IMR-90 (cell line): ENCODE results near the gene LRRC34. TPM values are rescaled to one million over a fixed set of nuclear protein-coding genes. Genes with fewer than 3 reads are reported as not detected.

ENCODE experiments used
- ATAC-seq: fragments of 200-7000 bp; cut with Tn5 transposase; 2 replicates; pipeline ENCODE4 v1.9.1; 2020; ENCODE audit warnings: low read depth, mild to moderate bottlenecking, moderate library complexity
- BruUV-seq: library from RNA; stranded (reverse); fragments of 400-500 nt; replicated peaks from 2 replicates; lab custom pipeline; 2021; lab: Mats Ljungman, UMichigan
- CTCF ChIA-PET: fragments of 300-600 bp; formaldehyde crosslinking; extraction: SDS; loops from one replicate; lab custom pipeline; 2021; ENCODE audit warnings: antibody characterized with exemption; lab: Yijun Ruan, JAX
- POLR2A ChIA-PET: fragments of 300-600 bp; sonication (Branson Sonifier 250); formaldehyde crosslinking; loops from one replicate; lab custom pipeline; 2022; ENCODE audit warnings: antibody characterized with exemption; ENCODE audit not compliant: unreplicated experiment; lab: Charles Lee
- DNase-seq: peaks from one replicate; pipeline ENCODE4 v3.0.0; 2013
- H2AFZ ChIP-seq: replicated peaks from 2 replicates; pipeline ENCODE3; 2013; ENCODE audit warnings: low read length, mild to moderate bottlenecking; ENCODE audit not compliant: poor library complexity
- H2AK5ac ChIP-seq: 2 replicates; pipeline ENCODE4 v1.6.1; 2013; ENCODE audit warnings: low read depth, low read length, inconsistent platforms
- H2AK9ac ChIP-seq: replicated peaks from 2 replicates; pipeline ENCODE3; 2013; ENCODE audit warnings: mild to moderate bottlenecking, low read depth, low read length, moderate library complexity; ENCODE audit not compliant: poor library complexity
- H2BK120ac ChIP-seq: 2 replicates; pipeline ENCODE4 v1.6.1; 2013; ENCODE audit warnings: low read depth, low read length, inconsistent platforms
- H2BK15ac ChIP-seq: 3 replicates; pipeline ENCODE4 v1.6.1; 2013; ENCODE audit warnings: low read depth, low read length, inconsistent platforms
- H2BK20ac ChIP-seq: 2 replicates; pipeline ENCODE4 v1.6.1; 2013; ENCODE audit warnings: low read depth, mild to moderate bottlenecking, inconsistent platforms, low read length, moderate library complexity
- H2BK5ac ChIP-seq: 2 replicates; pipeline ENCODE4 v1.6.1; 2013; ENCODE audit warnings: mild to moderate bottlenecking, low read depth, low read length, inconsistent platforms; ENCODE audit not compliant: poor library complexity, severe bottlenecking
- H3K14ac ChIP-seq: replicated peaks from 2 replicates; pipeline ENCODE4 v1.6.1; 2013; ENCODE audit warnings: low read depth, low read length, inconsistent platforms
- H3K18ac ChIP-seq: 2 replicates; pipeline ENCODE4 v1.6.1; 2013; ENCODE audit warnings: low read depth, low read length, control low read depth
- H3K23ac ChIP-seq: 2 replicates; pipeline ENCODE4 v1.6.1; 2013; ENCODE audit warnings: low read depth, low read length, inconsistent platforms
- H3K27ac ChIP-seq: 2 replicates; pipeline ENCODE4 v1.5.1; 2013; ENCODE audit warnings: mild to moderate bottlenecking, control low read depth, low read length; ENCODE audit not compliant: insufficient read depth
- H3K27me3 ChIP-seq: 2 replicates; pipeline ENCODE4 v1.6.1; 2013; ENCODE audit warnings: low read length; ENCODE audit not compliant: control insufficient read depth, insufficient read depth
- H3K36me3 ChIP-seq: 2 replicates; pipeline ENCODE4 v1.6.1; 2013; ENCODE audit warnings: low read length, mixed read lengths; ENCODE audit not compliant: control insufficient read depth, insufficient read depth
- H3K4ac ChIP-seq: 2 replicates; pipeline ENCODE4 v1.6.1; 2013; ENCODE audit warnings: low read depth, low read length, inconsistent platforms
- H3K4me1 ChIP-seq: 2 replicates; pipeline ENCODE4 v1.6.1; 2013; ENCODE audit warnings: low read length, mixed read lengths; ENCODE audit not compliant: control insufficient read depth, insufficient read depth
- H3K4me2 ChIP-seq: 2 replicates; pipeline ENCODE4 v1.6.1; 2013; ENCODE audit warnings: low read depth, mild to moderate bottlenecking, control low read depth, low read length, moderate library complexity
- H3K4me3 ChIP-seq: 2 replicates; pipeline ENCODE4 v1.5.1; 2013; ENCODE audit warnings: low read depth, mild to moderate bottlenecking, control low read depth, low read length, moderate library complexity; ENCODE audit not compliant: insufficient read depth
- H3K56ac ChIP-seq: 2 replicates; pipeline ENCODE4 v1.6.1; 2013; ENCODE audit warnings: low read length, inconsistent platforms; ENCODE audit not compliant: insufficient read depth; ENCODE audit errors: extremely low read depth
- H3K79me1 ChIP-seq, 2 experiments: 2 replicates each; pipeline ENCODE4 v1.6.1; 2013; ENCODE audit warnings: low read length in 2 of 2, inconsistent platforms in 1 of 2, low read depth in 1 of 2
- H3K9ac ChIP-seq: 2 replicates; pipeline ENCODE4 v1.6.1; 2013; ENCODE audit warnings: low read depth, low read length, control low read depth
- H3K9me1 ChIP-seq: 2 replicates; pipeline ENCODE4 v1.6.1; 2013; ENCODE audit warnings: low read length, inconsistent platforms; ENCODE audit not compliant: insufficient read depth
- H3K9me3 ChIP-seq: 2 replicates; pipeline ENCODE4 v1.6.1; 2013; ENCODE audit warnings: low read length; ENCODE audit not compliant: control insufficient read depth, insufficient read depth
- H4K20me1 ChIP-seq: 2 replicates; pipeline ENCODE4 v1.6.1; 2013; ENCODE audit warnings: low read length, inconsistent platforms; ENCODE audit not compliant: insufficient read depth
- H4K5ac ChIP-seq: 2 replicates; pipeline ENCODE4 v1.6.1; 2013; ENCODE audit warnings: mild to moderate bottlenecking, low read depth, low read length, control low read depth
- H4K8ac ChIP-seq, 2 experiments: 2 replicates each; pipeline ENCODE4 v1.6.1; 2013; ENCODE audit warnings: low read depth in 2 of 2, low read length in 2 of 2, control low read depth in 1 of 2, inconsistent platforms in 1 of 2
- H4K91ac ChIP-seq: 2 replicates; pipeline ENCODE4 v1.6.1; 2013; ENCODE audit warnings: low read depth, low read length, inconsistent platforms; ENCODE audit not compliant: insufficient read depth
- BHLHE40 ChIP-seq: fragments of 150-350 bp; IDR thresholded peaks from 2 replicates; pipeline ENCODE4 v1.6.1; 2016; ENCODE audit warnings: mild to moderate bottlenecking, low read depth, low read length
- CEBPB ChIP-seq: IDR thresholded peaks from 2 replicates; pipeline ENCODE4 v1.6.1; 2012; ENCODE audit warnings: low read depth, low read length, improper control_type of control experiment
- CHD1 ChIP-seq: IDR thresholded peaks from 2 replicates; pipeline ENCODE4 v1.6.1; 2012; ENCODE audit warnings: low read depth, low read length, improper control_type of control experiment
- FOS ChIP-seq: fragments of 150-350 bp; IDR thresholded peaks from 2 replicates; pipeline ENCODE4 v1.6.1; 2016; ENCODE audit warnings: low read depth, low read length
- MAFK ChIP-seq: IDR thresholded peaks from 2 replicates; pipeline ENCODE4 v1.6.1; 2012; ENCODE audit warnings: low read depth, low read length, improper control_type of control experiment
- MAZ ChIP-seq: IDR thresholded peaks from 2 replicates; pipeline ENCODE4 v1.6.1; 2012; ENCODE audit warnings: low read depth, mild to moderate bottlenecking, low read length, improper control_type of control experiment, moderate library complexity, borderline replicate concordance
- MXI1 ChIP-seq: IDR thresholded peaks from 2 replicates; pipeline ENCODE4 v1.6.1; 2012; ENCODE audit warnings: low read depth, mild to moderate bottlenecking, low read length, moderate library complexity, borderline replicate concordance
- NFE2L2 ChIP-seq: fragments of 150-350 bp; IDR thresholded peaks from 2 replicates; pipeline ENCODE4 v1.6.1; 2016; ENCODE audit warnings: low read depth, mild to moderate bottlenecking, low read length
- POLR2A ChIP-seq: IDR thresholded peaks from 2 replicates; pipeline ENCODE4 v1.6.1; 2012; ENCODE audit warnings: mild to moderate bottlenecking, low read depth, low read length
- RAD21 ChIP-seq: IDR thresholded peaks from 2 replicates; pipeline ENCODE4 v1.6.1; 2012; ENCODE audit warnings: low read length, improper control_type of control experiment
- RCOR1 ChIP-seq: IDR thresholded peaks from 2 replicates; pipeline ENCODE4 v1.6.1; 2012; ENCODE audit warnings: mild to moderate bottlenecking, low read length, improper control_type of control experiment; ENCODE audit not compliant: insufficient replicate concordance
- RFX5 ChIP-seq: IDR thresholded peaks from 2 replicates; pipeline ENCODE4 v1.8.0; 2012; ENCODE audit warnings: low read depth, mild to moderate bottlenecking, low read length, moderate library complexity
- SMC3 ChIP-seq: fragments of 150-350 bp; IDR thresholded peaks from 2 replicates; pipeline ENCODE4 v1.6.1; 2016; ENCODE audit warnings: low read depth, mild to moderate bottlenecking, antibody characterized with exemption, low read length, moderate library complexity
- WGBS, 2 experiments: methylation state at CpG; one replicate each; pipeline versions ENCODE4 v1.1.5 to v1.1.7; 2013; ENCODE audit warnings: missing lambda C conversion rate in 2 of 2; ENCODE audit not compliant: insufficient read length in 1 of 2; ENCODE audit errors: extremely low coverage in 2 of 2; 5-methylcytosine and 5-hydroxymethylcytosine counted together
- dilution Hi-C: fragments of 300-500 bp; cut with HindIII; formaldehyde crosslinking; loops from one replicate; pipeline ENCODE4 v1.14.3; 2018; ENCODE audit warnings: low sequenced_read_pairs; ENCODE audit not compliant: unreplicated experiment
- in situ Hi-C: fragments of 300-500 bp; cut with MboI; formaldehyde crosslinking; loops from 3 replicates; pipeline ENCODE4 v1.14.3; 2019; ENCODE audit warnings: low sequenced_read_pairs, inconsistent platforms, mixed read lengths
- intact Hi-C: fragments of 100-400 bp; cut with micrococcal nuclease; formaldehyde crosslinking; loops from 2 replicates; pipeline ENCODE4 v1.10.0; 2022
- polyA plus RNA-seq, 3 experiments: library from polyadenylated mRNA; depleted of rRNA; stranded (reverse); fragments of >200 nt; gene quantifications; 2 replicates each; pipeline ENCODE4 v1.2.3, GENCODE V29; 2012; ENCODE audit warnings: low replicate concordance in 1 of 3
- total RNA-seq: library from RNA; depleted of rRNA; stranded (reverse); fragments of >200 nt; gene quantifications from 2 replicates; pipeline ENCODE4 v1.2.3, GENCODE V29; 2012
- TF ChIP-seq, protein P1 (sequence below): conservative IDR thresholded peaks from 2 replicates; pipeline ENCODE4 v1.5.1; 2012; ENCODE audit warnings: mild to moderate bottlenecking, low read depth, low read length, improper control_type of control experiment
- TF ChIP-seq, protein P2 (sequence below): fragments of 150-350 bp; IDR thresholded peaks from 2 replicates; pipeline ENCODE4 v1.6.1; 2017; ENCODE audit warnings: mild to moderate bottlenecking, antibody characterized with exemption, low read length, low read depth
- TF ChIP-seq, protein P3 (sequence below): fragments of 150-350 bp; IDR thresholded peaks from 2 replicates; pipeline ENCODE4 v1.6.1; 2016; ENCODE audit warnings: low read depth, mild to moderate bottlenecking, low read length, moderate library complexity, borderline replicate concordance

Gene LRRC34
- total and polyA plus RNA-seq, 2 of the 4 experiments (the other 2 are of a cell fraction) = 0.90 to 0.91 TPM

DNA sequence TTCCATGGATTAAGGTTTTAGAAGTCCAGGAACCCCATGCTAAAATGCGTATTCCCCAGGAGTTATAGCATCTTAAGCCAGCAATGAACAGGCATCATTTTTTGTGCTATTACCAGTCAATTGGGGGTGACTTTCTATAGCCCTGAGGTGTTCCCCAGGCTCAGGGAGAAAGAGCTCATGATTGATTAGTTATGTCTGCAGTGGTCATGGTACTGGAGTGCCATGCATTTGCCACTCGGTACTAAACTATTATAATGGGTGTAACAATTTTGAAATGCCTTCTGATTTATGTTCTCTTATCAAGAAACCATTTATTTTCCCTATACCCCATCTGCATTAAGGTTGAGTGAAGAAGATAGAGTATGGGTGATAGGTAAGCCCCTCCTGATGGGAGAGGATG lies 45.1 kb upstream of the LRRC34 start:
- Histone ChIP-seq H3K4me2 (no peak overlapping the region), H2BK20ac (no peak overlapping the region), H3K36me3 (no peaks in the 10 kb centered on the region), H3K9ac (no peak overlapping the region), H3K4me3 (no peak overlapping the region), H3K14ac (no peak overlapping the region), H3K4me1 (no peaks in the 10 kb centered on the region), H3K23ac (no peak overlapping the region), H2BK15ac (no peak overlapping the region), H3K18ac (no peak overlapping the region), H3K9me3 (no peaks in the 10 kb centered on the region), H3K27me3 (peaks cover 20% of the 10 kb centered on the region), H4K5ac (no peak overlapping the region), H3K9me1 (no peaks in the 10 kb centered on the region), H2AFZ (no peak overlapping the region), H2BK5ac (no peak overlapping the region), H4K8ac (no peak overlapping the region), H4K20me1 (no peaks in the 10 kb centered on the region), H2AK5ac (no peak overlapping the region), H2AK9ac (no peak overlapping the region), H4K91ac (no peak overlapping the region), H3K56ac (no peak overlapping the region), H3K79me1 (no peaks in the 10 kb centered on the region), H3K4ac (no peak overlapping the region), H2BK120ac (no peak overlapping the region), H3K27ac (no peak overlapping the region)
- ChIA-PET POLR2A (no interaction called here), CTCF (no interaction called here)
- TF ChIP-seq, protein P1, sequence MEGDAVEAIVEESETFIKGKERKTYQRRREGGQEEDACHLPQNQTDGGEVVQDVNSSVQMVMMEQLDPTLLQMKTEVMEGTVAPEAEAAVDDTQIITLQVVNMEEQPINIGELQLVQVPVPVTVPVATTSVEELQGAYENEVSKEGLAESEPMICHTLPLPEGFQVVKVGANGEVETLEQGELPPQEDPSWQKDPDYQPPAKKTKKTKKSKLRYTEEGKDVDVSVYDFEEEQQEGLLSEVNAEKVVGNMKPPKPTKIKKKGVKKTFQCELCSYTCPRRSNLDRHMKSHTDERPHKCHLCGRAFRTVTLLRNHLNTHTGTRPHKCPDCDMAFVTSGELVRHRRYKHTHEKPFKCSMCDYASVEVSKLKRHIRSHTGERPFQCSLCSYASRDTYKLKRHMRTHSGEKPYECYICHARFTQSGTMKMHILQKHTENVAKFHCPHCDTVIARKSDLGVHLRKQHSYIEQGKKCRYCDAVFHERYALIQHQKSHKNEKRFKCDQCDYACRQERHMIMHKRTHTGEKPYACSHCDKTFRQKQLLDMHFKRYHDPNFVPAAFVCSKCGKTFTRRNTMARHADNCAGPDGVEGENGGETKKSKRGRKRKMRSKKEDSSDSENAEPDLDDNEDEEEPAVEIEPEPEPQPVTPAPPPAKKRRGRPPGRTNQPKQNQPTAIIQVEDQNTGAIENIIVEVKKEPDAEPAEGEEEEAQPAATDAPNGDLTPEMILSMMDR = no peak
- no peak for TF ChIP-seq MXI1
- no peak for TF ChIP-seq BHLHE40
- TF ChIP-seq FOS = no peak
- no peak for TF ChIP-seq RCOR1
- TF ChIP-seq, protein P2, sequence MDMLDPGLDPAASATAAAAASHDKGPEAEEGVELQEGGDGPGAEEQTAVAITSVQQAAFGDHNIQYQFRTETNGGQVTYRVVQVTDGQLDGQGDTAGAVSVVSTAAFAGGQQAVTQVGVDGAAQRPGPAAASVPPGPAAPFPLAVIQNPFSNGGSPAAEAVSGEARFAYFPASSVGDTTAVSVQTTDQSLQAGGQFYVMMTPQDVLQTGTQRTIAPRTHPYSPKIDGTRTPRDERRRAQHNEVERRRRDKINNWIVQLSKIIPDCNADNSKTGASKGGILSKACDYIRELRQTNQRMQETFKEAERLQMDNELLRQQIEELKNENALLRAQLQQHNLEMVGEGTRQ = no peak
- TF ChIP-seq, protein P3, sequence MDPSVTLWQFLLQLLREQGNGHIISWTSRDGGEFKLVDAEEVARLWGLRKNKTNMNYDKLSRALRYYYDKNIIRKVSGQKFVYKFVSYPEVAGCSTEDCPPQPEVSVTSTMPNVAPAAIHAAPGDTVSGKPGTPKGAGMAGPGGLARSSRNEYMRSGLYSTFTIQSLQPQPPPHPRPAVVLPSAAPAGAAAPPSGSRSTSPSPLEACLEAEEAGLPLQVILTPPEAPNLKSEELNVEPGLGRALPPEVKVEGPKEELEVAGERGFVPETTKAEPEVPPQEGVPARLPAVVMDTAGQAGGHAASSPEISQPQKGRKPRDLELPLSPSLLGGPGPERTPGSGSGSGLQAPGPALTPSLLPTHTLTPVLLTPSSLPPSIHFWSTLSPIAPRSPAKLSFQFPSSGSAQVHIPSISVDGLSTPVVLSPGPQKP = no peak
- TF ChIP-seq RFX5 = no peak
- TF ChIP-seq SMC3 = no peak
- TF ChIP-seq POLR2A = no peak
- no peak for TF ChIP-seq MAFK
- no peak for TF ChIP-seq MAZ
- TF ChIP-seq CEBPB = no peak
- TF ChIP-seq NFE2L2 = no peak
- no peak for TF ChIP-seq RAD21
- no peak for TF ChIP-seq CHD1
- BruUV-seq = no TSS peak
- in situ Hi-C loops (no loop called here), intact Hi-C loops (no loop called here), dilution Hi-C loops (no loop called here)
- DNase-seq (no peak), ATAC-seq (no peak)
- WGBS, 2 experiments = no CpG with 5 or more reads among the region's 2 CpGs
